GM12873 (cell line): ENCODE data around the gene PICALM.

Experiments used
- CTCF ChIP-seq: IDR thresholded peaks from 2 replicates; pipeline ENCODE4 v1.5.1; 2012; ENCODE audit warnings: low read depth, mild to moderate bottlenecking, moderate library complexity, low read length, control low read depth; ENCODE audit not compliant: insufficient read depth; ENCODE audit errors: missing control alignments

Gene PICALM

GRCh38 chr11:86068951-86069407, at the start of gene PICALM:
TSS of gene PICALM (minus strand) at chr11:86069084. CDS start at chr11:86068780, 304 bp downstream.
- TF ChIP-seq CTCF: no peak

GRCh38 chr11:86118253-86118652, 49.4 kb upstream of the PICALM start:
- no peak for TF ChIP-seq CTCF

- no peak for TF ChIP-seq CTCF
Measured at GRCh38 chr11:86117712-86118063, 48.8 kb upstream of the PICALM start.

- TF ChIP-seq CTCF: no peak
Measured at GRCh38 chr11:86117001-86117711, 48.3 kb upstream of the PICALM start.

- no peak for TF ChIP-seq CTCF
Measured at GRCh38 chr11:86116386-86116726, 47.5 kb upstream of the PICALM start.

- no peak for TF ChIP-seq CTCF
Measured at GRCh38 chr11:86115542-86116385, 46.9 kb upstream of the PICALM start.

GRCh38 chr11:86108890-86109638, 40.2 kb upstream of the PICALM start:
- no peak for TF ChIP-seq CTCF
